ENCODE data around the gene APOL1. TPM values are rescaled to one million over a fixed set of nuclear protein-coding genes. Genes with fewer than 3 reads are reported as not detected.

APOL1 gene
- total RNA-seq, 1 donor from 2014 or later, result not detected

DNA sequence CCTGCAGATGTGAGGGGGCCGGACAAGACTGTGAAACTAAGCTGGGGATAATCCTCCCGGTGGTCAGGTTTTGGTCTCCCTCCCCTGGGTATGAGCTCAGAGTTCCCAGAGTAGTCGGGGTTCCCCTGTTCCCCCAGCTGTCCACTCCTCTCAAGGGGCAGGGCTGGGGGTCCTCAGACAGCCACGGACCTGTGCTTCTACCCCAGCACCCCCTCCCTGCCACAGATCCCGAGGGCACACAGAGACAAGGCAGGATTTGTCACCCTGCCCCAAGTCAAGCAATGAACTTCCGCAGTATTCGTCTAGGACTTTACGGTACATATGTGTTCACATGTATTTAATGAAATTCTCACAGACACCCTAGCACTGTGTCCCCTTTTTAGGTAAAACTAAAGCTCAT lies 45.2 kb downstream of the APOL1 start:
- Mint-ChIP-seq H3K9me3 (no peaks in the 10 kb centered on the region), H3K4me1 (no peaks in the 10 kb centered on the region), H3K27me3 (ENCODE audit: insufficient read depth, low read depth) (peaks cover 4% of the 10 kb centered on the region), H3K27ac (no peak overlapping the region), H3K36me3 (peaks cover 28% of the 10 kb centered on the region), H3K4me3 (no peak overlapping the region)
- DNase-seq (ENCODE audit: low spot score), result no peak
- Histone ChIP-seq H3F3A (ENCODE audit: low read depth) (peaks cover 10% of the 10 kb centered on the region), H3K4me3 (no peak overlapping the region), H3K36me3 (no peaks in the 10 kb centered on the region), H3K79me2 (ENCODE audit: low read depth) (no peaks in the 10 kb centered on the region), H3K4me1 (no peaks in the 10 kb centered on the region), H3K27me3 (no peaks in the 10 kb centered on the region), H3K4me2 (no peak overlapping the region), H3K27ac (no peak overlapping the region), H2AFZ (replicated peaks) (no peak overlapping the region), H4K20me1 (ENCODE audit: low read depth) (no peaks in the 10 kb centered on the region), H3K9ac (no peak overlapping the region), H3K9me3 (ENCODE audit: low read depth) (no peaks in the 10 kb centered on the region)
- TF ChIP-seq CTCF (IDR thresholded peaks at IDR 0.05) (no peak), EZH2 (IDR thresholded peaks at IDR 0.05) (no peak), EZH2phosphoT487 (IDR thresholded peaks at IDR 0.05) (no peak)

GRCh38 chr22:36298601-36299000 lies 45.7 kb downstream of the APOL1 start:
- DNase-seq (ENCODE audit: low spot score), result no peak
- Histone ChIP-seq H2AFZ (replicated peaks) (no peak overlapping the region), H3K4me3 (no peak overlapping the region), H3K79me2 (ENCODE audit: low read depth) (no peaks in the 10 kb centered on the region), H4K20me1 (ENCODE audit: low read depth) (no peaks in the 10 kb centered on the region), H3K27ac (no peak overlapping the region), H3K27me3 (no peaks in the 10 kb centered on the region), H3K4me2 (no peak overlapping the region), H3K36me3 (no peaks in the 10 kb centered on the region), H3K9ac (no peak overlapping the region), H3K4me1 (no peaks in the 10 kb centered on the region), H3K9me3 (ENCODE audit: low read depth) (no peaks in the 10 kb centered on the region), H3F3A (ENCODE audit: low read depth) (peaks cover 10% of the 10 kb centered on the region)
- Mint-ChIP-seq H3K4me1 (no peaks in the 10 kb centered on the region), H3K9me3 (no peaks in the 10 kb centered on the region), H3K27ac (no peak overlapping the region), H3K27me3 (ENCODE audit: insufficient read depth, low read depth) (peaks cover 4% of the 10 kb centered on the region), H3K4me3 (no peak overlapping the region), H3K36me3 (peaks cover 28% of the 10 kb centered on the region)
- TF ChIP-seq EZH2 (IDR thresholded peaks at IDR 0.05), result no peak
- no peak for TF ChIP-seq CTCF (IDR thresholded peaks at IDR 0.05)
- no peak for TF ChIP-seq EZH2phosphoT487 (IDR thresholded peaks at IDR 0.05)

GRCh38 chr22:36299295-36299694 lies 46.4 kb downstream of the APOL1 start:
- Histone ChIP-seq H3K9me3 (ENCODE audit: low read depth) (no peaks in the 10 kb centered on the region), H3K4me2 (no peak overlapping the region), H3K27me3 (no peaks in the 10 kb centered on the region), H3K9ac (no peak overlapping the region), H3K4me1 (no peaks in the 10 kb centered on the region), H3K27ac (no peak overlapping the region), H3K4me3 (no peak overlapping the region), H4K20me1 (ENCODE audit: low read depth) (no peaks in the 10 kb centered on the region), H3K36me3 (no peaks in the 10 kb centered on the region), H2AFZ (replicated peaks) (no peak overlapping the region), H3K79me2 (ENCODE audit: low read depth) (no peaks in the 10 kb centered on the region), H3F3A (ENCODE audit: low read depth) (peaks cover 10% of the 10 kb centered on the region)
- Mint-ChIP-seq H3K36me3 (peaks cover 29% of the 10 kb centered on the region), H3K9me3 (no peaks in the 10 kb centered on the region), H3K27ac (no peak overlapping the region), H3K27me3 (ENCODE audit: insufficient read depth, low read depth) (peaks cover 4% of the 10 kb centered on the region), H3K4me3 (no peak overlapping the region), H3K4me1 (no peaks in the 10 kb centered on the region)
- TF ChIP-seq EZH2 (IDR thresholded peaks at IDR 0.05), result no peak
- no peak for TF ChIP-seq EZH2phosphoT487 (IDR thresholded peaks at IDR 0.05)
- TF ChIP-seq CTCF (IDR thresholded peaks at IDR 0.05), result no peak
- DNase-seq (ENCODE audit: low spot score), result no peak

Measured in neural progenitor cell (in vitro differentiated cells).